Esophagus mucosa (tissue), 1 donor: ENCODE measurements around the gene RNPEP. TPM values are rescaled to one million over a fixed set of nuclear protein-coding genes. Genes with fewer than 3 reads are reported as not detected.
"Not testable (repeated sequence)": the region's sequence is repeated elsewhere in the genome, so short reads cannot be mapped to it uniquely, and the experiment has no call there.

Experiments
- ATAC-seq: fragments of 200-7000 bp; cut with Tn5 transposase; one replicate; pipeline ENCODE4 v1.9.1; 2020
- total RNA-seq: library from RNA; stranded (reverse); gene quantifications from one replicate; pipeline ENCODE4 v1.2.4, GENCODE V29; 2023
- donor health status: DM: yes; HTN: yes; CAD: no.

The RNPEP gene, protein sequence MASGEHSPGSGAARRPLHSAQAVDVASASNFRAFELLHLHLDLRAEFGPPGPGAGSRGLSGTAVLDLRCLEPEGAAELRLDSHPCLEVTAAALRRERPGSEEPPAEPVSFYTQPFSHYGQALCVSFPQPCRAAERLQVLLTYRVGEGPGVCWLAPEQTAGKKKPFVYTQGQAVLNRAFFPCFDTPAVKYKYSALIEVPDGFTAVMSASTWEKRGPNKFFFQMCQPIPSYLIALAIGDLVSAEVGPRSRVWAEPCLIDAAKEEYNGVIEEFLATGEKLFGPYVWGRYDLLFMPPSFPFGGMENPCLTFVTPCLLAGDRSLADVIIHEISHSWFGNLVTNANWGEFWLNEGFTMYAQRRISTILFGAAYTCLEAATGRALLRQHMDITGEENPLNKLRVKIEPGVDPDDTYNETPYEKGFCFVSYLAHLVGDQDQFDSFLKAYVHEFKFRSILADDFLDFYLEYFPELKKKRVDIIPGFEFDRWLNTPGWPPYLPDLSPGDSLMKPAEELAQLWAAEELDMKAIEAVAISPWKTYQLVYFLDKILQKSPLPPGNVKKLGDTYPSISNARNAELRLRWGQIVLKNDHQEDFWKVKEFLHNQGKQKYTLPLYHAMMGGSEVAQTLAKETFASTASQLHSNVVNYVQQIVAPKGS
- 89.6 TPM for total RNA-seq

DNA sequence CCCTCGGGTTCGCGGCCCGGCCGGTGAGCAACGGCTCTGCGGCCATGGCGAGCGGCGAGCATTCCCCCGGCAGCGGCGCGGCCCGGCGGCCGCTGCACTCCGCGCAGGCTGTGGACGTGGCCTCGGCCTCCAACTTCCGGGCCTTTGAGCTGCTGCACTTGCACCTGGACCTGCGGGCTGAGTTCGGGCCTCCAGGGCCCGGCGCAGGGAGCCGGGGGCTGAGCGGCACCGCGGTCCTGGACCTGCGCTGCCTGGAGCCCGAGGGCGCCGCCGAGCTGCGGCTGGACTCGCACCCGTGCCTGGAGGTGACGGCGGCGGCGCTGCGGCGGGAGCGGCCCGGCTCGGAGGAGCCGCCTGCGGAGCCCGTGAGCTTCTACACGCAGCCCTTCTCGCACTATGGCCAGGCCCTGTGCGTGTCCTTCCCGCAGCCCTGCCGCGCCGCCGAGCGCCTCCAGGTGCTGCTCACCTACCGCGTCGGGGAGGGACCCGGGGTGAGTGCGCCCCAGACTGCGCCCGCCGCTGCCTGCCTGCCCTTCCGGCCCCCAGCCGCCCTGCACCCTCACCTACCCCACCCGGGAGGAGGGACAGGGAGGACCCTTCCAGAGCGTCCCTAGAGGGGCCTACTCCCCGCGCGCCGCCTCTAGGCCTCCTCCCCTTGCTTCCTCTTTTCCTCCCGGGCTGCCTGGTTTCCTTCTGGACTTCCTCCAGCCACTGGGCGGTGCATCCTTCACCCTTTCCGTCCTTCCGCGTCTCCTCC, at the start of gene RNPEP:
TSS of gene RNPEP (plus strand) at position 26 of the 757 bp plus-strand sequence. CDS start at position 45, 19 bp downstream.
- ATAC-seq, result peak; percentile 79

DNA sequence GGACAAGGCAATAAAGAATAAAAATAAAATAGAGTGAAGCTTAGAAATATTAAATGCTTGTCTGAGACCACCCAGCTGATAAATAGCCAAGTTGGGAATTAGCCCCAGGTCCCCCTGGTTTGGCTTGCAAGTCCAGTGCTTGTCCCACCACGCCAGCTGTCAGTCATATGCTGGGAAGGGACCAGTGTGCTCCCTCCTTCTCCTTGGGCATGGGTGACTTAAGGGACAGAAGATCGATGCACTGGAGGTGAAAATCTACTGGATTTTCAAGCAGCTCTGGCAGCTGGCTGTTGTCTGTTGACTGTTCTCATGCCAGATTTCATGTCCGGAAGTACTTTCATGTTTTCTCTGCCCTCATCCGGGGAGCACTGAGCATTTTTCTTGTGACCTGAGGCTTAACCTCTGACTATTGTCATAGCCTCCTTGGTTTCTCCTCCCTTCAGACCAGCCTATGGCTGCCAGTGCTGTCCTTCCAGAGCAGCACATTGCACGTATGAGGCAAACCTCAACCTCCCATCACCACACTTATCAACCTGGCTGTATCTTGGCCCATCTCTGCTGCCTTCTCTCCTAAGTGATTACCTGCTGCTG, 48.5 kb upstream of the RNPEP start:
- ATAC-seq, result peak; percentile 19

DNA sequence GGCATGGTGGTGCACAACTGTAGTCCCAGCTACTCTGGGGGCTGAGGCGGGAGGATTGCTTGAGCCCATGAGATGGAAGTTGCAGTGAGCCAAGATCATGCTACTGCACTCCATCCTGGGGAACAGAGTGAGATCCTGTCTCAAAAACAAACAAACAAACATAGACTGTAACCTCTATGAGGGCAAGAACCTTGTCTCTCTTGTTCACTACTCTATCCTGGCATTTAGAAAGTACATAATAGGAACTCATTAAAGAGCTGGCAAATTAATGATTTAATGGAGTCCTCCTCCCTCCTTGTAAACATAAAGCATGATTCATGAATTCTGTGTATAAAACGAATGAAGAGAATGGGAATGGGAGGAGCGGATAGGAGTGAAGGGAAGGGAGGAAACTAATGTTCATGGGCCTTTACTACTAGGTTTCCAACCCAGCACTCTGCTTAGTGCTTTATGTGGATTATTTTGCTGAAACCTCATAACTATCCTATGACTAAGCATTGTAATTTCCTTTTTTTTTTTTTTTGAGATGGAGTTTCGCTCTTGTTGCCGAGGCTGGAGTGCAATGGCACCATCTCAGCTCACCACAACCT, 44.7 kb upstream of the RNPEP start:
- peak; percentile 76 for ATAC-seq

DNA sequence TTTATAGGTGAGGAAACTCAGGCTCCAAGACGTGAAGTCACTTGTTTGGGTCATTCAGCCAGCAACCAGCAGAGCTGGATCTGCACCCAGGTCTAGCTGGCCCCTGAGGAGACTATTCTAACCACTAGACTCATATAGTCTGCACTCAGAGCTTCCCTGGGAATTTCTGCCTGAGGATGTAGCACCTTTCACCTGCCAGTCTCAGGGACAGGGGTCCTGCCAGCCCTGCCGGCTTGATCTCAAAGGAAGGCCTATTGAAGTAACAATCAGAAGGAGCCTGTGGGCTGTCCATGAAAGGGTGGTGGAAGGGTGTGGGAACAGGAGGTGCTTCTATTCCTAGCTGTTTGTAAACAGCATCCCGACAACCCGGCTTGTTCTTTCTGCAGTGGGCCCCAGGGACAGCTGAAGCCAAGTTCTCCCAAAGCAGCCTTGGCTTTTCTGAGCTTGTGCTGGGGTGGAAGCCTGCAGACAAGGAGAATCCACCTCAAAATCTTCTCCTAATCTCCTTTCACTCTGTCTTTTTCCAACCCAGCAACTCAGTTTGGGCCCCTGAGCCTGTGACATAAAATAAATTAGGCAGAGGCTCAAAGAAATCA, 43.9 kb upstream of the RNPEP start:
- ATAC-seq, result peak; percentile 28

DNA sequence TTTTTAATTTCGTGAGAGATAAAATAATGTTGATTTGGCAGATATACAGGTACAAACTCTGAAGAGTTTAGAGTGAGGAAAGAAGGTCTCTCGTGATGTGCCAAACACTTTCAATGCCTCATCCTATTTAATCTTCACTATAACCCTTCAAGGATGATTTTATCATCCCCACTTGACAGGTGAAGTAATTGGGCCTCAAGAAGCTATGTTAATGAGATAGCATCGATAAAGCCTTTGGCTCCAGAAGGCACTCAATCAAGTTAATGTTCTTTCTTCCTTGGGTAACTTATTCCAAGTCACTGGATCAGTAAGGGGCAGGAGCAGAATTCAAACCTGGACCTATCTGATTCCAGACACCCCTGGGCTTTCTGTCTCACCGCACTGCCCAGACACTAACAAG, 43.3 kb upstream of the RNPEP start:
- ATAC-seq, result no peak

DNA sequence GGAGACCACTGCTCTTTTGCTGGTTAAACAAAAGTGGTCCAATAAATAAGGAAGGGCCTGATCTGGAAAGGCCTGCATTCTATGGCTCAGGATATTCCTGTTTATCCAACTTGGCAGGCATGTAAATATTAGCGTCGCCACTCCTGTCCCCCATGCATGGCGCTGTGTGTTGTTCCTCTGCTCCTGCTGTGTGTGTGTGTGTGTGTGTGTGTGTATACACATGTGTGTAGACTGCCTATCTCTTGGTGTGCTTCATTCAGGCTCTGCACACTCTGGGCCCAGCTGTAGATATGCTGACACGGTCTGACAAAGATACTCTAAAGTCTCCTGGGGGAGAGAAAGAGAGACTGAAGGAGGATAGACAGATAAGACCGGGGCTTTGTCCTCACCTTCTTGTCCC, 42.9 kb upstream of the RNPEP start:
- ATAC-seq, result no peak

DNA sequence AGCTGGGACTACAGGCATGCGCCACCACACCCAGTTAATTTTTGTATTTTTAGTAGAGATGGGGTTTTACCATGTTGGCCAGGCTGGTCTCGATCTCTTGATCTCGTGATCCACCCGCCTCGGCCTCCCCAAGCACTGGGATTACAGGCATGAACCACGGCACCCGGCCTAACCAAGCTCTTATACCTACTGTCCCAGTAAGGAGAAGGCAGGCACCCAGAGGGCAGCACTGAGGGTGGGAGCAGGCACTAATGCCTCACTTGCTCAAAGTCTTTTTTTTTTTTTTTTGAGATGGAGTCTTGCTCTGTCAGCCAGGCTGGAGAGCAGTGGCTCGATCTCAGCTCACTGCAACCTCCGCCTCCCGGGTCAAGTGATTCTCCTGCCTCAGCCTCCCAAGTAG, 42.1 kb upstream of the RNPEP start:
- ATAC-seq, result not testable (repeated sequence)

DNA sequence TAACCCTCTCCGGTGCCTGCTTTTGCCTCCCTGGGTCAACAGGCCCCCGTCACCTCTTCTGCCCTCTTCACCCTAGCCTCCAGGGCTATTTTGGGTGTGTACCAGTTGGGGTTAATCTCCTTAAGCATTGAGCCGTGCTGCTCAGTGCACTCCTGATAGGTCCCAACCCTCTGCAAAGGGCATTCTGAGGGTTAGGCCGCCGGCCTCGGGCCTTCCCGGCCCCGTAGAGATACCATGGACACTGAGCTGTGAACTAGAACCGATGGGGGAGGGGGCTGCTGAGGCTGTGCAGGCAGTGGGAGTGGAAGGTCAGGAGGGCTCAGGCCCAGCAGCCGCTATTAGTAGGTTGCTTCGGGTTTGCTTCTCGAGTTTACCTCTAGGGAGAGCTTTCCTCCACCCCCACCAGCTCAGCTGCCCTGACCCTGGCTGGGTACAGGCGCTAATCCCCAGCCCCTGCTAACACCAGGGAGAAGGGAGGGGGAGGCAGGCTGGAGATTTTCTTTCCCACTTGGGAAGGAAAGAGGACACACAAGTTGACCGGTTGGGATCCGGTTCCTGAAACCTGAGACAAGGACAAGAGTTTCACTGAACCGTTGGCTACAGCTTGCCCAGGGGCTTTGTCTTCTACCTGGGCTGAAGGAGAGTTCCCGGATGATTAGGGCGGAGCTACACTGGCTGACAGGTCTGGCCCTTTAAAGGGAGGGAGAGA, 40.9 kb upstream of the RNPEP start:
- no peak for ATAC-seq

DNA sequence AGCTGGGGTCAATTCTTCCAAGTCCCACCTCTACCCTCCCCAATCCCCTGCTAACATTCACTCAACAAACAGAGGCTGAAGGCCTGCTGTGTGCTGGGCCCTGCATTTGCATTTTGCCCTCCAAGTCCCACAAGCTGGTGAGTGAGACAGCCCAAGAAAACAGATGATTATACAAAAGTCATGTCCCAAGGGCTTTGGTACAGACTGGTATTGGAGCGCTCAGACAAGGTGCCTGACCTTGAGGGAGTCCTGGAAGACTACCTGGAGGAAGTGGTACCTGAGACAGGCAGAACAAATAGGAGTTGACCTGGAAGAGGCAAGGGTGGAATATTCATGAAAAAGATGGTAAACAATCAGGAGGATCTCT, 40.3 kb upstream of the RNPEP start:
- ATAC-seq, result no peak

DNA sequence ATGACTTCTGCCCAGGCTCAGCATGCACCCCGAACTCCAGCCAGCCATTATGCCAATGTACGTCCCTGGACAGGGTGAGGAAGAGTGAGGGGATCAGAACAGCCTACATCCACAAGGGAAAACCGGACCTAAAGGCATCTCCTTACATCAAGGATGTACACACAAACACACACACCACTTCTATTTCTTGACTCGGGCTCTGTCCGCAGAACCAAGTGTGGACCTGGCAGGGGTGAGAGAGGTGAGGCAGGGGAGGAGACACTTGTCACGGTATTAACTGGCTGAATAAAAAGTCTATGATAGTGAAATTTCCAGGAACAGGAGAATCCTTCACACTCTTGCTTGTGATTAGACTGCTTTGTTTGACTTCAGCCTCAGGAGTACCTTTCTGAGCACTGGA, 38.4 kb upstream of the RNPEP start:
- no peak for ATAC-seq

DNA sequence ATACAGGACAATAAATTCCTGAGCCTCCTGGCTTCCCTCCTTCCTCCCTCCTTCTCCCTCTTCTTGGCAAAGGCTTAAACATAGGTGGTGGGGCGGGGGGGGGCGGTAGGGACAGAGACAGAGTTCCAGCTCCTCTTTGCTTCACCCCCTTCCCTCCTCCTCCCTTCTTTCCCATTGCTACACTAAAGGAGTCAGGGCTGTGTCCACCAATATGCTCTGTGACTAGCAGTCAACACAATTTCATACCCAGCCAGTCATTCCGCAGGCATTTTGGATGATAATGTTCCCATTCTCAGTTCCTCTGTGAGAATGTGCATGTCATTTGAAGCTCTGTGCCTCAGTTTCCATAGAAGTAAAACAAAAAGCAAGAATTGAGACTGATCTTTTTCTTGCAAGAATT, 37.8 kb upstream of the RNPEP start:
- no peak for ATAC-seq

DNA sequence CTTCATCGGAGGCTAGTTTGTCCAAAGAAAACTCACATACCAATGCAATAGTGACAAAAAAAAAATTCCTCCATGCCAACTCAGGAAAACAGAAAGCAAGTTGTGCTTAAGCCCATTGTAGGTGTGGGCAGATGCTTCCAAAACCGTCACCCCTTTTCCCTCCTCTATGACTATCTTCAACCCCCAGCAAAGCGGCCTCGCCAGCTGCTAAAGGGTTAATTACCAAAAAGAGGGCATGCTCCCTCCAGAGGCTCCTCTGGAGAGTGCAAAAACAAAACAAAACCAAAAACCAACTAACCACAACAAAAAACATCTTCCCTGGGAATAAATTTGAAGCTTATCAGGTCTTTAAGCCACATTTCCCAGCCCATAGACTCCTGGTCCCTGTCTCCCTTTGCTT, 37.3 kb upstream of the RNPEP start:
- no peak for ATAC-seq

DNA sequence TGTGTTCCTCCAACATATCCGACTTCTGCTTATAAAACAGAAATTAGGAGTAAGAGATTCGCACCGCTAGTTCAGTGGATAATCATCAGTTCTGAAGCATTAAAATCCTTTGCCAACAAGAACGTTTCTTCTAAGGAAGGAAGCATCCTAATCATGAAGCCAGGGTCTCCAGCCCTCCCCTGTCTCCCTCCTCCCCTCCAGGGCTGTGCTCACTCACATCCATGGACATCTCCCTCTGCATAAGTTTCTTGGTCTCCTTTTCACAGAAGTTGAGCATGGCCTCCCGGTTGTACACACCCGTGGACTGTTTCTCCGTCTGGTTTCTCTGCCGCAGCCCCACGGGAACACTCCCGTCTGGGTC, 36.6 kb upstream of the RNPEP start:
- ATAC-seq, result no peak

DNA sequence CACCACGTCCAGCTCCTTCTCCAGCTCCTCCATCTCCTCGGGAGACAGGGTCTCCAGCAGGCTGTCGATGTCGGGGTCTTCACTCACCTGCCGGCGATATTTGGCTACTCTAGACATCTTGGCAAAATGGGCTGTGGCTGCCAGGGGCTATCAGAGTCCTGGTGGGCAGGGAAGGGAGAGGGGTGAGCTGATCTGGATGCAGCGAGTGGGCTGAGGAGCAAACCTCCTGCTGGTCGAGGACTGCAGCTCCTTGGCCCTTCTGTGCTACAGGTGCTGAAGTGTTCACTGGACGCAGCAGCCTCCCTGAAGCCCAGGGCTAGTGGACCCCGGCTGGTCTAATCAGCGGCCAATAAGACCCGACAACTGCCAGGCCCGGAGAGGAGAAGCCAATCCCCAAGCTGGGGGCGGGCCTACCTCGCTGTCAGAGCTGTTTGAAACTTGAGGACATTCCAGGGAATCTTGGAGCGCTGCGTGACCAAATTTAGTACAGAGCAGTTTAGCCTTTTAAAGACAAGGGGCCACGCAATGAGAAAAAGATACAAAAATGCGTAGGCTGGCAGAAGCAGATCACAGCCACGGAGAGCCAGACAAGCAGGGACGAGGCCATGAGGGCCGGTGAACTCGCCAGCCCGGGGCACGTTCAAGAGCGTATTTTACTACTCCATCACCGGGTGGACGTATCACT, 36.1 kb upstream of the RNPEP start, which contains the start of gene LMOD1:
TSS of gene LMOD1 (minus strand) at position 325 of the 685 bp plus-strand sequence. CDS start at position 117, 208 bp downstream.
- peak; percentile 64 for ATAC-seq

DNA sequence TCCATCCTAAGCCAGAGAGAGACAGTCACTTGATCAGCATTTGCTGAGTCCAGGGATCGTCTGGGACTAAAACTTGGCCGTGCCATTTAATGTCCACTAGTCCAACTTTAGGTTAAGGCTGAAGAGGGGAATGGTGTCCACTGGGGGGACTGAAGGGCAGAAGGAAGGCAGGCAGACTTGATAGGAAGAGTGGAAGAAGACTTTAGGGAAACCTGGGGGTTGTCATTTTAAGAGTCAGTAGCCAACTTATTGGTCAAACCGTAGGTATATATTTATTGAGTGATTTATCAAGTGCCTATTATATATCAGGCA, 34.8 kb upstream of the RNPEP start:
- ATAC-seq, result no peak

DNA sequence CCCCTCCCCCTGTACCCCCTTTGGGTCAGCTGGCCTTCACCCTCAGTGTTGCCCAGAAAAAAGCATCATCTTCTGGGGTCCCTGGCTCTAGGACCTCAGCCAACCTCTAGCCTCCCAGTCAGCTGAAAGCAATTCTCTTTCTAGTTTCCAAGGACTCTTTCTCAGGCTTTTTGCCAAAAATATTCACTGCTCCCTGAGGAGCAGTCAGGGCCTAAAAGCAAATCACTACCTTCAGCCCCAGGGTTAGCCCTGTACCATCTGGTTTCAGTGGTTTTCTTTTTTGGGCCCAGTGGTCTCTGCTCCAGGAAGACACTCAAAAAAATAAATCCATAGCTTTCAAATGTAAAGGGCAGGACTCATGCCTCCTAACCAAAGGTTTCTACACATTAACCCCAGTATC, 33.0 kb upstream of the RNPEP start:
- ATAC-seq, result no peak

DNA sequence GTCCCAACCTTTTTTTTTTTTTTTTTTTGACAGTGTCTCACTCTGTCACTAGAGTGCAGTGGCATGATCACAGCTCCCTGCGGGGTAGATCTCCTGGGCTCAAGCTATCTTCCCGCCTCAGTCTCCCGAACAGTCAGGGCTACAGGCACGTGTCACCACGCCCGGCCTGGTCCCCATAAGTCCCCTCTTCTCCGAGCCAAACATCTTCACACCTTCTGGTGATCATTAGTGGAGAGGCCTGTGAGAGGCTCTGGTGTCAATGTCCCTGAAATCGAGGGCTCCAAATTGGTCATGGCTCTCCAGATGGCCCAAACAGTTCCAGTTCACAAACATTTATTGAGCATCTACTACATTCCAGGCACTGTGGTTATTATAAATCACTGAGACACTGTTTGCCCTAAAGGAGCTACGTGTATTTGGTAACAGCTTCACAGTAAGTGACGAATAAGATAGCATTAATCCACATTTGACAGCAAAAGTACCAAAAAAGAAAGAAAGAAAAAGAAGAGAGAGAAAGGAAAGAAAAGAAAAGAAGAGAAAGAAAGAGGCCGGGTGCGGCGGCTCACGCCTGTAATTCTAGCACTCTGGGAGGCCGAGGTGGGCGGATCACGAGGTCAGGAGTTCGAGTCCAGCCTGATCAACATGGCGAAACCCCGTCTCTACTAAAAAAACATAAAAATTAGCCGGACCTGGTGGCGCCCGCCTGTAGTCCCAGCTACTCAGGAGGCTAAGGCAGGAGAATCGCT, 28.0 kb upstream of the RNPEP start:
- ATAC-seq, result no peak

DNA sequence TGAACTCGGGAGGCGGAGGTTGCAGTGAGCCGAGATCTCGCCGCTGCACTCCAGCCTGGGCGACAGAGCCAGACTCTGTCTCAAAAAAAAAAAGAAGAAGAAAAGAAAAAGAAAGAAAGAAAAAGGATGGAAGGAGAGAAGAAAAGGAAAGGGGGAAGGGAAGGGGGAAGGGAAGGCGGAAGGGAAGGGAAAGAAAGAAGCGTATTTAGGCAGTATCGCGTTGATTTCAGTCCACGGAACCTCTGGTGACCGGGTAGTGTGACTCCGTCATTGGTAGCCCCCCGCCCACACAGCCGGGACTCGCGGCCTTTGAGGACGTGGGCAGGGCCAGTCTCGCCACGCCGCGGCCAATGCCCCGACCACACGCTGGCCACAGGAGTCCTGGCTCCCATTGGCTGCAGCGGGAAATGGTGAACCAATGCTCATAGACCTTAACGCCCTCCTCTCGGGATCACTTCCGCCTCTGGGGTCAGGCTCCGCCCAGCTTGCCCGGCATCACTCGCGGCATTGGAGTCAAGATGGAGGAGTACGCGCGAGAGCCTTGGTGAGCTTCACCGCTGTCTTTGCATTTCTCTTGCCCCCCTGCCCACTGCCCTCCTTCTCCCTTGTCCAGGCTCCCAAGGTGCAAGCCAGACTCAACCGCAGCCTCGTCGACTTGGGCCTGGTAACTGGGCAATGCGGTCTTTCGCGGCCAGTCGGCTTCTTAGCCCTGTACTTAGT, 27.3 kb upstream of the RNPEP start, which contains the start of gene TIMM17A:
TSS of gene TIMM17A (plus strand) at position 495 of the 720 bp plus-strand sequence. CDS start at position 519, 24 bp downstream.
- ATAC-seq, result peak; percentile 100

DNA sequence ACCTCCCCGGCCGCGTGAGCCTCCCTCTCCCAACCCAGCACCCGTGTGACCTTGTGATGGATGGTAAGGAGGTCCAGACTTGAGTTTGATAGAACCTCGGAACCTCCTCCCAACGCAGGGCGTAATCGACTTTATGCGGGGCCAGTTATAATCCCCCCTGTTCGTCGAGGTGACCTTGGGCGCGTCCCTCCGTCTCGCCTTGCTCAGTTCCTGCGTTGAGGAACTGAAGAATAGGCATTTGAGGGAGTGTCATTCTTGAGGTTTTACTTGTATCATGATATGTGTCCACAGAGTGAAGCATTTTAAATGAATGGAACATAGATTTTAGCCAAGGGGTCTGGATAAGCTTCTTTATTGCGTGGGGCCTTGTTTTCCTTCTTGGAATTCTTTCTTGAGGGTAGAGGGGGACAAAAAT, 26.7 kb upstream of the RNPEP start:
- ATAC-seq, result no peak

DNA sequence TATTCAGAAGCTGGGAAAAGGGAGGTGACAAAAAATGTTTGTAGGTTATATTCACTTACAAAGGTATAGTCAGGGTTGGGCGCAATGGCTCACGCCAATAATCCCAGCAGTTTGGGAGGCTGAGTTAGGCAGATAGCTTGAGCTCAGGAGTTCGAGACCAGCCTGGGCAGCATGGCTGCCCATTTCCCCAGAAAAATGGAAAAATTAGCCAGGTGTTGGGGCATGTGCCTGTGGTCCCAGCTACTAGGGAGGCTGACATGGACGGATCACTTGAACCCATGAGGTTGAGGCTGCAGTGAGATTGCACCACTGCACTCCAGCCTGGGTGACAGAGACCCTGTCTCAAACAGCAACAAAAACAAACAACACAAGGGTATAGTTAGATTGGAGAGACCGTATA, 24.1 kb upstream of the RNPEP start:
- ATAC-seq, result no peak
